Activated CD4-positive, alpha-beta T cell treated with anti-CD3 and anti-CD28 coated beads, Interleukin-2, Interleukin-6, amounts not matched to agents 100 ng/mL and 50 ng/mL, durations not matched to agents 16 hours and 8 hours (primary cell): ENCODE data around the gene KCNK6.

ENCODE experiments used
- DNase-seq: peaks from one replicate; pipeline ENCODE4 v3.0.0-alpha.2; 2020

The KCNK6 gene

DNA sequence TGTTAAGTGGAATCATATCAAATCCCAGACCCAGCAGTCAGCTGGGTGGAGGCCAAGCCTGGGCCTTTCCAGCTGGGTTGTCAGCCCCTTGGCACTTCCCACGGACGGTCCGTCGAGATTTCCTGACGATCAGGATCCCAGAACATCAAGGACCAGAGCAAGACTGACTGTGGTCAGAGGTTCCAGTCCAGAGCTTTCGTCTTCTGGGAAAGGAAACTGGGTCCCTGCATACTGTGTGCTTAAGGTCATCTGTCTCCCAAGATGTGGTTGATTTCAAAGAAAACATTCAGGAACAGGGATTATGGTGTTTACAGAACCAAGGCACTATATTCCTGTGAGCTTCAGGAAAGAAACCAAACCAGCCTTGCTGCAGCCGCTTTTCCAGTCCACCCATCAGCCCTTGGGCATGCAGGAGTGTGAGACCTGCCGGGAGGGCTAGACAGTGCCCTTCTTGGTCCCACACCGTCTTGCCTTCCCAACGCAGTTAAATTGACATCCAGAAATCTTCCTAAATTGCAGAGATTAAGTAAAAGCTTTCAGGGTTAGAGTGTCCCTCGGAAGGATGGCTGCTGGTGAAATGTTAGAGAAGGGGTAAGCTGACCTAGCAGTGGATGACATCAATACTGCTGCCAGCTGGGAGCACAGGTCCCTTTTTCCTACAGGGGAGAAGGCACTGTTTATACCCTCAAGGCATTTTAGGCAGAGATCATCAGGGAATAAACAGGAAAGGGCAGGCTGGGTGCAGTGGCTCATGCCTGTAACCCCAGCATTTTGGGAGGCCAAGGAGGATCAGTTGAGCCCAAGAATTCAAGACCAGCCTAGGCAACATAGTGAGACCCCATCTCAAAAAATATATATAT, 20.6 kb upstream of the KCNK6 start:
- DNase-seq, result no peak

DNA sequence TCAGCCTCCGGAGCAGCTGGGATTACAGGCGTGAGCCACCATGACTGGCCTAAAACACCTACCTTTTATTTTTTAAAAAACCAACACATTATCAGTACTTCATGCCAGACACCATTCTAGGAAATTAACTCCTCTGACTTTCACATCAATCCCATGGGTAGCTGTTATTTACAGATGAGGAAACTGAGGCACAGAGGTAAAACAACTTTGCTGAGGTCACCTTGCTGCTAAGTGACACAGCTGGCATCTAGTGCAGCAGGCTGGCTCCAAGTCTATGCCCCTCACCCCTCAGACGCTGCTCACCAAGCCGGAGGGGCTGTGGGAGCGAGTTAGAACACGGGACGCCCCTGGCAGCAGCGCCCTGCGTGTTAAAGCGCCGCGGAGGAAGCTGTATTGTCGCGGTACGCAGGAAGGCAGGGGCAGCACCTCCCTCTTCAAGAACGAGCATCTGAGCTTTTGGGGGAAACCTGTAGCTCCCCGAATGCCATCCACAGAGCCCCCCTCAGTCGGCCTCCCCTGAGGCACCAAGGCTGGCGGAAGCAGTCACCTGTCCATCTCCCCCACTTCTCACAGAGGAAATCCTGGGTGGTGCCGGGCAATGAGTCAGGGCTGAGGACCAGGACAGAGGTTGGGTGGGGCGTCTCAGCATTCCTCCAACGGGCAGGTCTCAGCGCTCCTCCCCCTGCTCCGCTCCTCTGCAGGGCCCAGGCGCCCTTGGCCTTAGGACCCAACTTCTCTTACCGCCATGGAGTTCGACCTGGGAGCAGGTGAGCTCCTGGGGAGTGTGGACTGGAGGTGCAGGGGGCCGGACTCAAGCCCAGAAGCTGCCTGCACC, 15.9 kb upstream of the KCNK6 start, which contains the start of gene C19orf33:
TSS of gene C19orf33 (plus strand) at position 735 of the 835 bp plus-strand sequence. CDS start at position 746, 11 bp downstream.
- no peak for DNase-seq

DNA sequence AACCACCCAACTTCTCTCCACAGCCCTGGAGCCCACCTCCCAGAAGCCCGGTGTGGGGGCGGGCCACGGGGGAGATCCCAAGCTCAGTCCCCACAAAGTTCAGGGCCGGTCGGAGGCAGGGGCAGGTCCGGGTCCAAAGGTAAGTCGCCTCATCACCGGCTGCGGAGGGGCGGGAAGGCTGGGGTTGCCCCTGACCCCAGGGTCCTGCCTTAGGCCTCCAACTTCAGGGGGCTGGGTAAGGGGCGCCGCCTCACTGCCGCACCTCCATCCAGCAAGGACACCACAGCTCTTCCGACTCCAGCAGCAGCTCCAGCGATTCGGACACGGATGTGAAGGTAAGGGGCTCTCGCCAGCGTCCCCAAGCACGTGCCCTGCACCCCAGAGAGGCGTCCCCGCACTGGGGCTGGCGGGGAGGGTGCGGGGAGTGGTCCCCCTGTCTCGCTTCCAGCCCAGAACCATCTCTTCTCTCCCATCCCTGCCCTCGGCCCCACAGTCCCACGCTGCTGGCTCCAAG, 15.2 kb upstream of the KCNK6 start:
- no peak for DNase-seq

- DNase-seq, result no peak
Measured at GRCh38 chr19:38304866-38305429, 14.7 kb upstream of the KCNK6 start.

DNA sequence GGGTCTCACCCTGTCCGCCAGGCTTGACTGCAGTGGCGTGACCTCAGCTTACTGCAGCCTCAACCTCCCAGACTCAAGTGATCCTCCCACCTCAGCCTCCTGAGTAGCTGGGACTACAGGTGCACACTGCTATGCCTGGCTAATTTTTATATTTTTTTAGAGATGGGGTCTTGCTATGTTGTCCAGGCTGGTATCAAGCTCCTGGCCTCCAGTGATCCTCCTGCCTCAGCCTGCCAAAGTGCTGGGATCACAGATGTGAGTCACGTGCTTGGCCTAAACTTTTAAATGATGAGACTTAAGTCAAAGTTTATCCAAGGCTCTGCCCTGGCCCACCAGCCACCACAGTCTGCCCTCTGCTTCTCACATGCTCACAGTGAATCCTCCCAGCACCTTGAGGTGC, 13.4 kb upstream of the KCNK6 start:
- DNase-seq, result no peak

GRCh38 chr19:38307076-38307475, 12.6 kb upstream of the KCNK6 start:
- DNase-seq, result no peak

DNA sequence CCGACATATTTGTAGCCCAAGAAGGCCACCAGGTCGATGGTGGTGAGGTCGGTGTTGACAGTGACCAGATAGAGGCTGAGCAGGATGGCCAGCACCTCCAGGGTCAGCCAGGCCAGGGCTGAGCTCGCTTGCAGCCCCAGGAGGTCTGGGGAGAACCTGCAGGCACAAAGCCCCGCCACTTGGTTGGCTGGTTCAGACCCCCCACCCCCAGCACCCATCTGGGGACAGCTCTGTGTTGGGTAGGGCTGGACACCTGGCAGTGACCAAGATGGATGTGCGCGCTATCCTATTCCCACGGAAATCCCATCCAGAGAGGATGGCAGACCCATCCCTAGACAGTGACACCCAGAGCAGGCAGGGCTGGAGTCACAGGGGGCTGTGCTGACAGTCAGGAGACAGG, 12.0 kb upstream of the KCNK6 start:
- no peak for DNase-seq

DNA sequence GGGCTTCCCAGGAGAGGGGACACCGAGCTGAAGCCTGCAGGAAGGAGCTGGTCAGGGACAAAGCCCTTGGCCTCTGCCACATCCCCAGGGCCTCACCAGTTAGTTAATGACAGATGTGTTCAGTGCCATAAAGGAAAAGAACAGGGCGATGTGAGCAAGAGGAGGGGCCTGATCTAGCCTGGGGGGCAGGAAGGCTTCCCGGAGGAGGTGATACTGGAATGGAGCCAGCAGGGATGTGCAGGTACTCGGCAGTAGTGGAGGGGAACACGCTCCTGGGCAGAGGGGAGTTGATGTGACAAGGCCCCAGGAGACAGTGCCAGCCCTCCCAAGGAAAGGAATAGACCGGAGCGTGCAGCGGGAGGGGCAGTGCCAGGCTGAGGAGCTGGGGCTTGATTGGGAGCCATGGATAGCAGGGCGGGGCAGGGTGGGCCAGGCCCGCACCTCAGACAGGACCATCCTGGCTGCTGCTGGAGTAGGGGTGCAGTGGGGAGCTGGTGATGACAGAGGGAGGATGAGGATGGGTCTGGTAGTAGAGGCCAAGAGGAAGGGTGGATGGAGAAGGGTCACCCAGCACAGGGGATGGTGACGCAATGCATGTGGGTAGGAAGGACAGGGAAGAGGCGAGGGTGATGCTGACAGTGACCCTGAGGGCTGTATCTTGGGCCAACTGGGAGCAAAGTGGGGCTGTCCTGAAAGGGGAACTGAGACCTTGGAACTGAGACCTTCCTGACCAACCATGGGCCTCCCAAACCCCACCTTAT, 11.5 kb upstream of the KCNK6 start:
- DNase-seq, result no peak

GRCh38 chr19:38308926-38309614, 10.6 kb upstream of the KCNK6 start:
- DNase-seq, result no peak

DNA sequence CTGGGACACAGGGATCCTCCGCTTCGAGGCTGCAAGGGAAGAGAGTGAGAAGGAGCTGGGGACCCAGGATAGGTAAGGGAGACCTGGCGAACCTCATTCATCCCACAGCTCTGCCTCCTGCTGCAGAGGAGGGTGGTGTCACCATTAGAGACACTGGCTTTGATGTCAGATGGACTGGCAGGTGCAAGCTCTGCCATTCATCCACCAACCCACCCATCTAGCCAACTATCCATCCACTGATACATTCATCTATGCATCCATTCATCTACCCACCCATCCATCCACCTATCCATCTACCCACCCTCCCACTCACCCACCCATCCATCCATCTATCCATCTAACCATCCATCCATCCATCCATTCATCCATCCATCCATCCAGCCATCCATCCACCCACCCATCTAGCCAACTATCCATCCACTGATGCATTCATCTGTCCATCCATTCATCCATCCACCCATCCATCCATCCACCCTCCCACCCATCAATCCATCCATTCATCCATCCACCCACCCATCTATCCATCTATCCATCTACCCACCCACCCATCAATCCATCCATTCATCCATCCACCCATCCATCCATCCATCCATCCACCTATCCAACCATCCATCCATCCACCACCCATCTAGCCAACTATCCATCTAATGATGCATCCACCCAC, 9.9 kb upstream of the KCNK6 start:
- DNase-seq, result no peak

- no peak for DNase-seq
Measured at GRCh38 chr19:38310279-38310670, 9.4 kb upstream of the KCNK6 start.

DNA sequence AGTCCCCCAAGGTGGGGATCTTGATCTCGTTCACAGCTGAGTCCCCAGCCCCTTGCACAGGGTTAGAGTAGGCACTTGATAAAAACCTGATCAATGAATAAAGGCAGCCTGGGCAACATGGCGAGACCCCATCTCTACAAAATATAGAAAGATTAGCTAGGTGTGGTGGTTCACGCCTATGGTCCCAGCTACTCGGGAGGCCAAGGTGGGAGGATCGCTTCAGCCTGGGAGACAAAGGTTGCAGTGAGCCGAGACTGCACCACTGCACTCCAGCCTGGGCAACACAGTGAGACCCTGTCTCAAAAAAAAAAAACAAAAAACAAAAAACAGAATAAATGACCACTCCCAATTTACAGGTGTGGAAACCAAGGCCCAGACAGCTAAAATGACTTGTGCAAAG, 8.7 kb upstream of the KCNK6 start:
- DNase-seq, result no peak

DNA sequence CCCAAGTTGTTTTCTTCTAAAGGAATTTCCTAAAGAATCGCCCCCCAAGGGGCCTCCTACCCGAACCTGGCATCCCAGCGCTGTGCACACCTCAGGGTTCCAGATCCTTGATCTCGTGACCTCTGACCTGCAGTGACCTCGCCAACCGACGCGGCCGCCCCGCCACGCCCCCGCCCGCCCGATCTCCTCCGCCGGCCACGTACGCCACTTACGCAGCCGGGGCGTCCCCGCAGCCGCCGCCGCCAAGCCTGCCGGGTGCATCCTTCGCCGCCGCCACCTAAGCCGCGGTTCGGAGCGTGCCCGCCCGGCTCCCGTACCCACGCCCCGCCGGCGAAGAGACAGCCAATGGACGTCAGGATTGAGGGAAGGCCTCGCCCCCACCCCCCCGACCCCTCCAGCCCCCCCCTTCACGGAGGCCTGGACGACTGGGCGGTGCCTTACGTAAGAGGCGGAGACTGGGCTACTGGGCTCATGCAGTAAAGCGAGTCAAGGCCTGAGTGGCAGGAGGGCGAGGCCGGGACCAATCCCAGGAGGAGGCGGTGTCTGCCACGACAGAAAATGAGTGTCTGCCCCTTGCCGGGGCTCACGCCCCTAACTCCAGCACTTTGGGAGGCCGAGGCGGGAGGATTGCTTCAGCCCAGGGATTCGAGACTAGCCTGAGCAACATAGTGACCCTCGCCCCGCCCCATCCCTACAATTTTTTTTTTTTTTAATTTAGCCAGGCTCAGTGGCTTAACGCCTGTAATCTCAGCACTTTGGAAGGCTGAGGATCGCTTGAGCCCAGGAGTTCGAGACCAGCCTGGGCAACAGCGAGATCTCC, 3.8 kb upstream of the KCNK6 start, which contains the start of gene YIF1B:
TSS of gene YIF1B (minus strand) at position 291 of the 820 bp plus-strand sequence. CDS start at position 261, 30 bp downstream.
- peak; percentile 98 for DNase-seq

DNA sequence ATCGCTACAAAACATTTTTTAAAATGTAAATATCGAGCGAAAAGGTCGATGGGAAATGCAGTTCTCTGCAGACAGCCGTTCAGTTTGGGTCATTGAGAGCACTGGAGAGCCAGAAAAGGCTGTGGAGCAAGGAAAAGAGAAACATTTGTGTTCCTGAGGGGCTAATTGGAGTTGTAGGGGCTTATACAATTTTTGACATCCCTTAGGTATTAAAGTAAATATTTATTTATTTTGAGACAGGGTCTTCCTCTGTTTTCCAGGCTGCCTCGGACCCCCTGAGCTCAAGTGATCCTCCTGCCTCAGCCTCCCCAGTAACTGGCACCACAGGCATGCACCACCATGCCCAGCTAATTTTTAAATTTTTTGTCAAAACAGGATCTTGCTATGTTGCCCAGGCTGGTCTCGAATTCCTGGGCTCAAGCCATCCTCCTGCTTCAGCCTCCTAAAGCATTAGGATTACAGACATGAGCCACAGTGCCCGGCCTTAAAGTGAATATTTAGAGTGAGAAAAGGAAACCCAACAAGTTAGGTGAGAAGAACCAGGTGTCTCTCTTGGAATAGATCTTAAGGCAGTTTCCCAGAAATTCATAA, 3.1 kb upstream of the KCNK6 start:
- no peak for DNase-seq

- DNase-seq, result peak; percentile 53
Measured at GRCh38 chr19:38317104-38317612, 2.5 kb upstream of the KCNK6 start.

GRCh38 chr19:38318660-38319059, 985 bp upstream of the KCNK6 start:
- no peak for DNase-seq

- no peak for DNase-seq
Measured at GRCh38 chr19:38320969-38321339, 1.3 kb downstream of the KCNK6 start.

DNA sequence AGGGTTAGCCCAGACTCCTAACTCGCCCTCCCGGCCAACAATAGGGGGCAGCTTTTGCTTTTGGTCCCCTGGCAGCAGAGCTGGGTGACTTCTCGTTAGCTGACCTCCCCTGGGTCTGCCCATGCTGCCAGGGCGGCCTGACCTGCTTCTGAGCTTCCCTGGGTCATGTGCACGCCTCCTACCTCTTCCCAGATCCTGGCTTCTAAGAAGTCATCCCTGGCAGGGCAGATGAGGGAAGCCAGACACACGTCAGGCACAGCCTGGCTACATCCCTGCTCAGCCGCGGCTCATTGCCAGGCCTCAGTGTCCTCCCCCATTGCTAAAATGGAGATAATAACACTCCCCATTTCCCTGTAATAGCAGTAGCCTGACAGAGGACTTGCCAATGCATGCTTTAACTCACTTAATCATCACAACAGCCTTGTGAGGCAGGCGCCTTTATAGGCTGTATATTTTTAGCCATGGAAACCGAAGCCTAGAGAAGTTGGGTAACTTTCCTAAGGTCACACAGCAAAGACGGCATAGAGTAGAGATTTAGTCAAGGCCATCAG, 2.1 kb downstream of the KCNK6 start:
- DNase-seq, result no peak

GRCh38 chr19:38323291-38323690, 3.6 kb downstream of the KCNK6 start:
- no peak for DNase-seq
